Adrenal gland (tissue), 5 donors: ENCODE measurements around the gene PAM16.

Experiments
- CTCF ChIP-seq, 6 experiments: fragments of 450-650 bp in 4 of 6; fragments of 200-600 bp in 2 of 6; sonication (generic) in 1 of 6; IDR thresholded peaks; 1 replicate in 5 of 6; 2 replicates in 1 of 6; pipeline versions ENCODE4 v1.5.1 to v1.8.0; 2016 to 2021; ENCODE audit warnings: antibody characterized with exemption in 6 of 6, mild to moderate bottlenecking in 2 of 6, moderate library complexity in 1 of 6
- POLR2A ChIP-seq, 2 donors: fragments of 450-650 bp; IDR thresholded peaks; one replicate each; pipeline ENCODE4 v1.6.1; 2017; ENCODE audit warnings: antibody characterized with exemption in 2 of 2, mild to moderate bottlenecking in 2 of 2, moderate library complexity in 1 of 2
- donor health status: DM: no; HTN: no; CAD: no.

- no peak for TF ChIP-seq POLR2A (IDR thresholded peaks at IDR 0.05)
- TF ChIP-seq CTCF (IDR thresholded peaks at IDR 0.05), result no peak
Measured at GRCh38 chr16:4389051-4389955, 38.2 kb upstream of the PAM16 start.
